BLaER1 treated with 17β-estradiol and CSF1 and Interleukin-3, amounts not matched to agents 10 nM and 100 nM (cell line): ENCODE measurements around the gene SDK2.

Experiments used
- H3K27ac ChIP-seq, 11 experiments: shearing (Covaris generic); formaldehyde crosslinking; 2 replicates each; pipeline ENCODE4 v1.8.1; 2022
- H3K27me3 ChIP-seq, 11 experiments: shearing (Covaris generic); formaldehyde crosslinking; 2 replicates each; pipeline ENCODE4 v1.8.1; 2022
- H3K36me3 ChIP-seq, 11 experiments: shearing (Covaris generic); formaldehyde crosslinking; 2 replicates each; pipeline ENCODE4 v1.8.1; 2022
- H3K4me1 ChIP-seq, 10 experiments: shearing (Covaris generic); formaldehyde crosslinking; 2 replicates each; pipeline ENCODE4 v1.8.1; 2022
- H3K4me2 ChIP-seq, 11 experiments: shearing (Covaris generic); formaldehyde crosslinking; 2 replicates each; pipeline ENCODE4 v1.8.1; 2022
- H3K4me3 ChIP-seq, 10 experiments: shearing (Covaris generic); formaldehyde crosslinking; 2 replicates each; pipeline ENCODE4 v1.8.1; 2022
- H3K9ac ChIP-seq, 11 experiments: shearing (Covaris generic); formaldehyde crosslinking; 2 replicates each; pipeline ENCODE4 v1.8.1; 2022
- H3K9me3 ChIP-seq, 11 experiments: shearing (Covaris generic); formaldehyde crosslinking; replicated peaks in 1 of 11; 2 replicates each; pipeline ENCODE4 v1.8.1; 2022
- H4K20me1 ChIP-seq, 11 experiments: shearing (Covaris generic); formaldehyde crosslinking; 2 replicates each; pipeline ENCODE4 v1.8.1; 2022
- Cebpa-rat ChIP-seq, 11 experiments: shearing (Covaris generic); IDR thresholded peaks; 2 replicates each; pipeline ENCODE4 v1.8.1; 2022

The SDK2 gene

GRCh38 chr17:73548620-73549311 is 95.5 kb downstream of the SDK2 start:
- Histone ChIP-seq H3K27ac (peak overlapping the region in 1 of 11 experiments; percentile 15; a peak in 2 of 22 replicates), H3K36me3 (no peaks in the 10 kb centered on the region), H3K4me1 (peaks cover 23 to 52% (median 36%) of the 10 kb centered on the region in 10 experiments), H3K9ac (peak overlapping the region in 1 of 11 experiments; percentile 1; a peak in 2 of 22 replicates), H3K27me3 (no peaks in the 10 kb centered on the region), H3K4me3 (no peak overlapping the region), H4K20me1 (peaks cover 0 to 23% (median 0%) of the 10 kb centered on the region in 11 experiments; a peak in 3 of 22 replicates), H3K4me2 (peak overlapping the region in 8 of 11 experiments; percentile 7 to 60 (median 26); a peak in 13 of 22 replicates), H3K9me3 (no peaks in the 10 kb centered on the region)
- no peak for TF ChIP-seq Cebpa-rat (IDR thresholded peaks at IDR 0.05)

DNA sequence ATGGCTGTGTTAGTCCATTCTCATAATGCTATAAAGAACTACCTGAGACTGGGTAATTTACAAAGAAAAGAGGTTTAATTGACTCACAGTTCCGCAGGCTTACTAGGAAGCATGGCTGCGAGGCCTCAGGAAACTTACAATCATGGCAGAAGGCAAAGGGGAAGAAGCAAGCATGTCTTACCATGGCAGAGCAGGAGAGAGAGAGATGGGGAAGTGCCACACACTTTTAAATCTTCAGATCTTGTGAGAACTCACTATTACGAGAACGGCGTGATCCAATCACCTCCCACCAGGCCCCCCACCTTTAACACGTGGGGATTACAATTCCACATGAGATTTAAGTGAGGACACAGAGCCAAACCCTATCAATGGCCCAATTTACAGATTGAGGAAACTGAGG is 96.5 kb downstream of the SDK2 start:
- Histone ChIP-seq H3K36me3 (no peaks in the 10 kb centered on the region), H3K4me1 (peaks cover 23 to 51% (median 36%) of the 10 kb centered on the region in 10 experiments), H3K27me3 (no peaks in the 10 kb centered on the region), H3K9ac (no peak overlapping the region), H4K20me1 (peaks cover 0 to 29% (median 0%) of the 10 kb centered on the region in 11 experiments; a peak in 4 of 22 replicates), H3K4me3 (no peak overlapping the region), H3K4me2 (peak overlapping the region in 5 of 11 experiments; percentile 25 to 60 (median 51); a peak in 6 of 22 replicates), H3K27ac (0 out of 22 replicates have a peak overlapping the region, but pooled peaks of 1 of the 11 experiments have one; percentile 4), H3K9me3 (no peaks in the 10 kb centered on the region)
- TF ChIP-seq Cebpa-rat (IDR thresholded peaks at IDR 0.05): no peak

DNA sequence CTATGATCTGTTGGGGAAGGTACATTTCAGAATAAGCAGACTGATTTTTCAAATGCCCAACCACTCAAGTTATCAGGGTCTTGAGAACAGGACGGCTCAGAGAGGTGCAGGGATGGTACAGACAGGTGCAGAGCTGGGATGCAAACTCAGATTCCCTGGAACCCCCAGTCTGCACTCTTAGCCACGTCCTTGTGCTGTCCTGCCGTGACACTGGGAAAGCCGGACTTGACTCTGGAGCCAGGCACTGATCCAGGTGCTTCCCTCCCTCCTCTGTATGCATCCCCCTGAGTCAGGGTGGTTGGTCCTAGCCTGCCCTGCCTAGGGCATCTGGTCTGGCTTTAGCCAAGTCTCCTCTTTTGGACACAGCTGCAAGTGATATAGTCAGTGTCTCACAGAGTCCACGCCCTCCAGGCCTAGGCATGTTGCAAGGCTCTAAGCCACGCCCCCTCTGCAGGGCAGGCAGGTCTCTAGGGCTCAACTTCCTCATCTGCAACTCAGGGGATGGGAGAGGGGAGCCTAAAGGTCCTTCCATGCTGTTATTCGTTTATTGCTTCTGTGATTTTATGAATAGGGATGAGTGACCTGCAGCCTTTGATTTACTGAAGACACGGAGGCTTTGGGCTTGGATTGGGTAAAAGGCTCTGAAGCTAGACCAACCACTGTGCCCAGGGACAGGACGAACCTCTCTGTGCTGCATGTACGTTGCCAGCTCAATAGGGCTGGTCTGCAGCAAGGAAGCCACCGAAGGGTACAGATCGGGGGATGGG is 97.3 kb downstream of the SDK2 start:
- peak overlapping the region in 5 of 11 experiments; percentile 6 to 30 (median 13); a peak in 2 of 22 replicates for H3K27ac ChIP-seq
- no peaks in the 10 kb centered on the region for H3K27me3 ChIP-seq
- H3K9ac ChIP-seq: no peak overlapping the region
- H3K4me3 ChIP-seq: no peak overlapping the region
- peaks cover 0 to 29% (median 0%) of the 10 kb centered on the region in 11 experiments; a peak in 4 of 22 replicates for H4K20me1 ChIP-seq
- TF ChIP-seq Cebpa-rat (IDR thresholded peaks at IDR 0.05): no peak
- no peaks in the 10 kb centered on the region for H3K36me3 ChIP-seq
- H3K4me1 ChIP-seq: peaks cover 23 to 44% (median 33%) of the 10 kb centered on the region in 10 experiments
- no peaks in the 10 kb centered on the region for H3K9me3 ChIP-seq
- peak overlapping the region; percentile 25 to 60 (median 39); a peak in 20 of 22 replicates for H3K4me2 ChIP-seq

GRCh38 chr17:73546114-73546513 is 98.1 kb downstream of the SDK2 start:
- H4K20me1 ChIP-seq: peaks cover 0 to 31% (median 0%) of the 10 kb centered on the region in 11 experiments; a peak in 4 of 22 replicates
- H3K9me3 ChIP-seq: no peaks in the 10 kb centered on the region
- H3K9ac ChIP-seq: no peak overlapping the region
- TF ChIP-seq Cebpa-rat (IDR thresholded peaks at IDR 0.05): no peak
- peak overlapping the region in 4 of 11 experiments; percentile 3 to 30 (median 11); a peak in 2 of 22 replicates for H3K27ac ChIP-seq
- H3K27me3 ChIP-seq: no peaks in the 10 kb centered on the region
- peak overlapping the region in 3 of 11 experiments; percentile 29 to 60 (median 45); a peak in 1 of 22 replicates for H3K4me2 ChIP-seq
- H3K4me1 ChIP-seq: peaks cover 23 to 51% (median 35%) of the 10 kb centered on the region in 10 experiments
- H3K4me3 ChIP-seq: no peak overlapping the region
- no peaks in the 10 kb centered on the region for H3K36me3 ChIP-seq

GRCh38 chr17:73545109-73546032 is 98.9 kb downstream of the SDK2 start:
- no peak overlapping the region for H3K27ac ChIP-seq
- H3K4me3 ChIP-seq: no peak overlapping the region
- H3K4me2 ChIP-seq: no peak overlapping the region
- no peak overlapping the region for H3K9ac ChIP-seq
- no peak for TF ChIP-seq Cebpa-rat (IDR thresholded peaks at IDR 0.05)
- no peaks in the 10 kb centered on the region for H3K36me3 ChIP-seq
- no peaks in the 10 kb centered on the region for H3K9me3 ChIP-seq
- peaks cover 0 to 29% (median 0%) of the 10 kb centered on the region in 11 experiments; a peak in 4 of 22 replicates for H4K20me1 ChIP-seq
- peaks cover 23 to 58% (median 38%) of the 10 kb centered on the region in 10 experiments for H3K4me1 ChIP-seq
- no peaks in the 10 kb centered on the region for H3K27me3 ChIP-seq

DNA sequence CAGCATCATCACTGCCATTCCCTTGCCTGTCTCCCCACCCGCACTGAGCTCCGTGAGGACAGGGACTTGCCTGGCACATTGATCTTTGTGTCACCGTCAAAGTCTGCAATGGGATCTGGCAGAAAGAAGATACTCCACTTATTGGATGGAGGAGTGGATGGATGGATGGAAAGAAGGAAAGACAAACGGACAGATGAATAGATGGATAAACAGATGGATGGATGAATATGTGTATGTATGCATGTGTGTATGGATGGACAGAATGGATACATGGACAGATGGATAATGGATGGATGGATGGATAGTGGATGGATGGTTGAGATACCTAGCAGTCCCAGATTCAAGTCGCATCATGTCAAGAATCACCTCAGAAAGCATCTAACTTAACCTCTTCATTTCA is 99.9 kb downstream of the SDK2 start:
- Histone ChIP-seq H3K4me1 (peaks cover 23 to 58% (median 43%) of the 10 kb centered on the region in 10 experiments), H3K27me3 (no peaks in the 10 kb centered on the region)
- no peak for TF ChIP-seq Cebpa-rat (IDR thresholded peaks at IDR 0.05)

GRCh38 chr17:73542323-73542722 is 101.9 kb downstream of the SDK2 start:
- H3K27ac ChIP-seq: no peak overlapping the region

More for the DNA sequence above, 99.9 kb downstream of the SDK2 start:
- Histone ChIP-seq H3K9ac (no peak overlapping the region), H3K27ac (no peak overlapping the region), H4K20me1 (peaks cover 0 to 29% (median 0%) of the 10 kb centered on the region in 11 experiments; a peak in 4 of 22 replicates), H3K4me3 (no peak overlapping the region), H3K9me3 (no peaks in the 10 kb centered on the region), H3K36me3 (no peaks in the 10 kb centered on the region), H3K4me2 (no peak overlapping the region)

GRCh38 chr17:73541561-73541981 is 102.7 kb downstream of the SDK2 start:
- H3K9me3 ChIP-seq: no peaks in the 10 kb centered on the region
- peak overlapping the region in 4 of 11 experiments; percentile 45 to 52 (median 47); a peak in 4 of 22 replicates for H3K4me2 ChIP-seq
- H3K9ac ChIP-seq: no peak overlapping the region
- H3K27ac ChIP-seq: no peak overlapping the region
- no peaks in the 10 kb centered on the region for H3K27me3 ChIP-seq
- peaks cover 4 to 31% (median 19%) of the 10 kb centered on the region in 10 experiments for H3K4me1 ChIP-seq
- H3K36me3 ChIP-seq: no peaks in the 10 kb centered on the region
- H3K4me3 ChIP-seq: no peak overlapping the region
- peaks cover 0 to 21% (median 0%) of the 10 kb centered on the region in 11 experiments; a peak in 4 of 22 replicates for H4K20me1 ChIP-seq
- TF ChIP-seq Cebpa-rat (IDR thresholded peaks at IDR 0.05): no peak

More at GRCh38 chr17:73542323-73542722, 101.9 kb downstream of the SDK2 start:
- Histone ChIP-seq H3K9me3 (no peaks in the 10 kb centered on the region), H3K27me3 (no peaks in the 10 kb centered on the region), H3K36me3 (no peaks in the 10 kb centered on the region), H3K4me2 (no peak overlapping the region), H3K4me1 (peaks cover 11 to 39% (median 26%) of the 10 kb centered on the region in 10 experiments), H4K20me1 (peaks cover 0 to 19% (median 0%) of the 10 kb centered on the region in 11 experiments; a peak in 4 of 22 replicates), H3K4me3 (no peak overlapping the region), H3K9ac (no peak overlapping the region)
- TF ChIP-seq Cebpa-rat (IDR thresholded peaks at IDR 0.05): no peak
